GM21367 (cell line): Measurements from ENCODE around the gene ABCC5.
"Not testable (repeated sequence)": the region's sequence is repeated elsewhere in the genome, so short reads cannot be mapped to it uniquely, and the experiment has no call there.

Experiments used
- ATAC-seq: cut with Tn5 transposase; IDR thresholded peaks from one replicate; pipeline ENCODE4 v1.9.1; 2021; ENCODE audit not compliant: unreplicated experiment

The ABCC5 gene

GRCh38 chr3:183896184-183896583 lies 121.5 kb downstream of the ABCC5 start:
- no peak for ATAC-seq

GRCh38 chr3:183895774-183896173 lies 121.9 kb downstream of the ABCC5 start:
- no peak for ATAC-seq

- ATAC-seq, result no peak
These were observed 122.4 kb downstream of the ABCC5 start for GRCh38 chr3:183895296-183895695.

GRCh38 chr3:183892610-183893214 lies 125.0 kb downstream of the ABCC5 start:
- ATAC-seq, result no peak

- no peak for ATAC-seq
These were observed 131.9 kb downstream of the ABCC5 start for GRCh38 chr3:183885766-183886165.

- peak; percentile 99 for ATAC-seq
These were observed 133.0 kb downstream of the ABCC5 start, which contains the start of gene PARL for GRCh38 chr3:183884427-183885296. Gene PARL, minus strand, starts transcription at chr3:183884880. Its CDS starts 34 bp downstream, at chr3:183884846.

GRCh38 chr3:183884097-183884426 lies 133.6 kb downstream of the ABCC5 start:
- ATAC-seq, result no peak

- no peak for ATAC-seq
These were observed 134.2 kb downstream of the ABCC5 start for GRCh38 chr3:183883291-183884096.

- no peak for ATAC-seq
These were observed 137.6 kb downstream of the ABCC5 start for GRCh38 chr3:183880121-183880520.

GRCh38 chr3:183879243-183879642 lies 138.4 kb downstream of the ABCC5 start:
- no peak for ATAC-seq

GRCh38 chr3:183878071-183878470 lies 139.6 kb downstream of the ABCC5 start:
- no peak for ATAC-seq

- not testable (repeated sequence) for ATAC-seq
These were observed 140.5 kb downstream of the ABCC5 start for GRCh38 chr3:183877227-183877626.

GRCh38 chr3:183875411-183875810 lies 142.3 kb downstream of the ABCC5 start:
- ATAC-seq, result no peak

- ATAC-seq, result no peak
These were observed 143.8 kb downstream of the ABCC5 start for GRCh38 chr3:183873914-183874313.

- no peak for ATAC-seq
These were observed 146.1 kb downstream of the ABCC5 start for GRCh38 chr3:183871541-183871940.

- ATAC-seq, result no peak
These were observed 147.1 kb downstream of the ABCC5 start for GRCh38 chr3:183870563-183870962.
